HG03025 (cell line): ENCODE results near the gene HSPA4L.

Experiments
- ATAC-seq: cut with Tn5 transposase; IDR thresholded peaks from one replicate; pipeline ENCODE4 v1.9.1; 2021; ENCODE audit warnings: mild to moderate bottlenecking, moderate library complexity; ENCODE audit not compliant: unreplicated experiment, low FRiP score

HSPA4L gene

DNA sequence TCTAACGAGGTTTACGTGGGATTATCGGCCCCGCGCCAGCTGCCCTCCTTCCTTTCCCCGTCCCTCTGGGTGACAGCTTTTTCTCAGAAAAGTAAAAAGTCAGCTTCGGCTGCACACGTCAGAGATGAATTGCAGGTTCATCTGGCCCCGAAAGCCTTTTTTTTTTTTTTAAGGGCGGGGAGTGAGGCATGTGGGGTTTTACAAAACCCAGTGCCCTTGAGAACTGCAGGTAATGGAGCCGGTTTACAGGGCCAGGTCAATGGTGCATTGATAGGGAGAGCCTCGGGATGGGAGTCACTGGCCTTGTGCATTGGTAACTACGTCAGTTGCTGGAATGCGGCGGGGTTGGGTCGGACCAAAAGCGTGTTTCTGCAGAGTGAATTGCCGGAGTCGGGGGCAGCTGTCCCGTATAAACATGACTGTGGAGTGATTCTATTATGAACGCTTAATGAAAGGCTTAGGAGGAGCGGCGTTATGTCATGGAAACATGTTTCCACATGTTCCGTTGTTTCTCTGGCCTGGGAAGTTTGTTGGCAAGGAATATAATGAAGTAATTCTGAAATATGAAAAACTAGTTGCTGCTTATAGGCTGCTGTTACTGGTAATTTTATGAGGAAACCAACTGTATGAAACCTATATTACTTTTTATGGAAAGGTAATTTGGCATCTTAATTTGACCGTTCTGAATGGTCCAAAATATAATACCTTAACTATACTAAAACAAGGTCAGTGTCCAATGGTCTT, 1.1 kb downstream of the HSPA4L start:
- peak; percentile 9 for ATAC-seq

DNA sequence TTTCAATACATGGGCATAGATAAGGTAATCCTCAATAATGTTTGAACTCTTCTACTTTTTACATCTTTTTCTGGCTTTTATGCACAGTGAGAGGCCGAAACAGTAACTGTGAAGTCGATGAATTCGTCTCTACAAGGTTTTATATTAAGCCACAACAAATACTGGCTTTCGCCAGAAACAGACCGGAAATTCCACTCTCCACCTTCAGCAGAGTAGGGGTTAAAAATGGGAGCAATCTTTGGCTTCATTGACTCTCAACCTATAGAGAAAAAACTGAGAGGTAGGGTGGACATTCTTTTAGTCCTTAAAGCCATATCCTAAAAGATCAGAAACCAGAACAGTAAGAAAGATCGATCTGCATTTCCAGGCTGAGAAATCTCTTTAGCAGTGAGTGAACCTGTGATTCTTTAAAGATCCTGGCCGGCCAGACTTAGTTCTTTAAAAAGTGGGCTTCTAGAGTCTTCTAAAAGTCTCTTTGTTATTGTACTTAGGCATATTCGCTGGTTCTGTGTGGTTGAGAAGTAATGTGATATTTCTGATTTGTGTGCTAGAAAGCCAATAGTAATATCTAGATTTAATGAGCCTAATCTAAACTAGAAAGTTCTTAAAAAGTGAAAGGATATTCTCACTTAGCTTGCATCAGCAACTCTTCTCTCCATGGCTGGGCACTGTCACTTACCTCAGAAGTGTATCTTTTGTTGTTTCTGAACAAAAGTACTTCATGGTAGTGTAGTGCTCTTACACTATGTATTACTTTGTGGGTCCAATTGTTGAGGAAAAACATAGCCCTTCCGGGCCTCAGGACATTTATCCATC, 2.0 kb downstream of the HSPA4L start:
- no peak for ATAC-seq

DNA sequence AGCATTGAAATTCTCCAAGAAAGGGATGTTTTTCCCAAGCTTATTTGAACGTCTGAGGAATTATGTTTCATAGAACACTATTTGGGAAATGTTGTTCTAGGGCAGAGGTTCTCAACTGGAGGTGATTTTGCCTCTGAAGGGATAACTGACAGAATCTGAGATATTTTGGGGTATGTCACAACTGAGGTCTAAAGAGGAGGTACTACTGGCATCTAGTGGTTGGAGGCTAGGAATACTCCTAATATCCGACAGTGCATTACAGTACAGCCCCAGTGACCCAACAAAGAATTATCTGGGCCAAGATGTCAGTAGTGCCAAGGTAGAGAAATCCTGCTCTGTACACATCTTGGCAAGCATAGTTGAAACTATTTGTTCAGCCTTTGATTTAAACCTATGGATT, 6.4 kb downstream of the HSPA4L start:
- ATAC-seq: no peak

DNA sequence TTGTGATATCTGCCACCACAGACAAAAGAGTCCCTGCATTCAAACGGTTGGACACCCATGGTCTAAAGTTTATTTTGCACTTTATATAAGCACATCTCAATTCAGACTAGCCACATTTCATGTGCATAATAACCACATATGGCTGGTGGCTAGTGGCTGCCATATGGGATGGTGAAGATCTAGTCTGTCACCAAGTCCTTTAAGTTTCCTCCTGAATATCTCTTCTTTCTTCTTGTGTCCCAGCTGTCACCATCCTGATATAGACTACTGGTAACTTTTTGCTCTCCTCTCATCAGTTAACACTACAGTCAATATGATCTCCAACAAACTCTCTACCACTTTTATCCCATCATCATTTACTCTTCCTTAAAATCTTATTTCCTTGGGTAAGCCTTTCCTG, 9.3 kb downstream of the HSPA4L start:
- no peak for ATAC-seq

DNA sequence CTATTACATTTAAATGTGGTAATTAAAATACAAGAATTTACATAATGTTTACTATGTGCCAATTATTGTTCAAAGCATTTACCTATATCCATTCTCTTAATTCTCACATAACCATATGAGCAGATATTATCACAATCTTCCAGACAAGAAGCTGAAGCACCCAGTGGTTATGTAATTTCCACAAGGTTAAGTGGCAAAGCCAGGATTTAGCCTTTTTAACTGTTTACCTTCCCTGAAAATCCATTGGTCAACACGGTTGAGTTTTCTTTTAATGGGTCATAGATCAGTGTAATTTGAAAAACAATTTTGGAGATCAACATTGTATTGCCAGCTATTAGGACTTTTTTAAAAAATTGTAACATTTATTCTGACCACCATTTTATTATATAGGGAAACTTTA, 11.4 kb downstream of the HSPA4L start:
- no peak for ATAC-seq

DNA sequence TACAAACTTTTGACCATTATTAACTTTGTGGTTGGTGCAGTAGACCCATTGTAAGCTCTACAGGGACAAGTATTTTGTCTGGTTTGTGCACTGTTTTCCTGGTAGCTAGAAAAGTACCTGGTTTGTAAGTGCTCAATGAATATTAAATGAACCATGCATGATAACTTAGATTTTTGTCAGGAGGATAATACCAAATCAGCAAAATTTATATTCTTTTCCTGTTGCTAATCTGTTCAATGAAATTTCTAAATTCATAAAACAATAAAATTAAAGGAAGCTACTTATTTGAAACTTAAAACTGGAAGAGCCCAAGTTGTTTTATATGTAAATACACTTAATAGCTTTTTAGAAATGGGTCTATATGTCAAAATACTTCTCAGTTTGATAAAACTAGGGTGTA, 17.6 kb downstream of the HSPA4L start:
- ATAC-seq: no peak

DNA sequence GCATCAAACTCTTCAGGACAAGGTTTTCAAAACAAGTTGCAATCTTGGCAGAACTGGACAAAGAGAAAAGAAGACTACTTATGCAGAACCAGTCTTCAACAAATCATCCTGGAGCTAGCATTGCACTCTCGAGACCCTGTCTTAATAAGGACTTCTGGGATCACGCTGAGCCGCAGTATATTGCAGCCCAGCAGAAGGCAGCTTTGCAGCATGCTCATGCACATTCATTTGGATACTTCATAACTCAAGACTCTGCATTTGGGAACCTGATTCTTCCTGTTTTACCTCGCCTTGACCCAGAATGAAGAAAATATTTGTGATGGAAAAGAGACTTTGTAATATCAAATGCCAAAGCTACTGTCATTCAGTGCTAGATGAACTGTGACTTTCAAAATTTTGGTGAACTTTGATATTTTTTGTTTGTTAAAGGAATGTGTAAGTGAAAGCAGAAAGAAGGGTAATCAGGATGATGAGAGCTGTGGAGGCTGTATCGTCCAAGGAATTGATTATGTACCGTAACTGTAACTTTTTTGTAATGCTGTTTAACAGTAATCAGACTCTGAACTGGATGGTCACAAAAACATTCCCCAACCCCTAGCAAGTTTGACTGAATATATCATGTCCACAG, 27.2 kb downstream of the HSPA4L start:
- ATAC-seq: no peak

DNA sequence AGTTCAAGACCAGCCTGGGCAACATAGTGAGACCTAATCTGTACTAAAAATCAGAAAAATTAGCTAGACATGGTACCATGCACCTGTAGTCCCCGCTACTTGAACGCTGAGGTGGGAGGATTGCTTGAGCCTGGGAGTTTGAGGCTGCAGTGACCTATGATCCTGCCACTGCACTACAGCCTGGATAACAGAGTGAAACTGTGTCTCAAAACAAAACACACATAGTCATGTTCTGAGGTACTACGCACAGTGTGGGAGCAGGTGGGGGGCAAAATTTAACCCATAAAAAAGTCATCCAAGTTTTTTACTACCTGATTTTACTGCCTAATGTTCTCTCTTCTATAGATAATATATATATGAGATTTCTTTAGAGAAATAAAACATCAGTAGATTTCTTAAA, 28.4 kb downstream of the HSPA4L start:
- no peak for ATAC-seq

DNA sequence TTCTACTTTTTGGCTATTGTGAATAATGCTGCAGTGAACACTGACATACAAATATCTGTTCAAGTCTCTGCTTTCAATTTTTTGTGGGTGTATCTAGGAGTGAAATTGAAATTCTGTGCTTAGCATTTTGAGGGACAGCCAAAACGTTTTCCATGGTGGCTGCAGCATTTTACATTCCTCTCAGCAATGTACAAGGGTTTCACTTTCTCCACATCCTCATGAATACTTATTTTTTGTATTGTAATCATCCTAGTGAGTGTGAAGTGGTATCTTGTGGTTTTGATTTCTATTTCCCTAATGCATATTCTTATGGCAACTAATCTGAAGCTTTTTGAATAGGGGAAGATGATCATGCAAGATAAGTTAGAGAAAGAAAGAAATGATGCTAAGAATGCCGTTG, 40.3 kb downstream of the HSPA4L start:
- ATAC-seq: no peak

DNA sequence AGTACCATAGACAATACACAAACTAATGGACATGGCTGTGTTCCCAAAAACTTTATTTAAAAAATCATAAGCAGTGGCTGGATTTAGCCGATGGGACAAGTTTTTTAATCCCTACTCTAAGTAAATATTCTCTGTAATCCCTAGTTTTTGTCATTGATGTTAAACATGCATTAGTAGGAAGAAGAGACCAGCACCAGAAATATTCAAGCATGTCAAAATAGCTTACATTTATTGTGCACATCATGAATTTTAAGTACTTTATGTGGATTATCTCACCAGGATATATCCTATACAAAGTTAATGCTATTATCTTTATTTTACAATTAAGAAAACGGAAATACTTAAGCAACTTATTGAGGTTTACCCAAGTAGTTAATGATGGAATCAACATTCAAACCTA, 46.0 kb downstream of the HSPA4L start:
- no peak for ATAC-seq

DNA sequence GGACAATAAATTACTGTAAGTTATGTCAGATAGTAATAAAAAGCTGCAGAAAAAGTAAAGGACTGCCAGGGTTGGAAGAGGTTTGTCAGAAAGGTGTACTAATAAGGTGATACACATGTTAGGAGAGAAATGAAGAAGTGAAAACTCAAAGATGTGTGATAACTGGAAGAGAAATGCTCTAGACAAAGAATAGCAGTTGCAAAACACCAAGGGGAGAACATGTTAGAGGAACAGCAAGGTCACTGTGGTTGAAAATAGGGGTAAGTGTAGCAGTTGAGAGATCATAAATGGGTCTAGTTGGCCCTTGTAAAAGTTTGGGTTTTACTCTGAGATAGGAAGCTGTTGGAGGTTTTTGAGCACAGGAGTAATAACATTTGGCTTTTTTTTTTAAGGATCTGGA, 46.9 kb downstream of the HSPA4L start:
- ATAC-seq: peak; percentile 92

DNA sequence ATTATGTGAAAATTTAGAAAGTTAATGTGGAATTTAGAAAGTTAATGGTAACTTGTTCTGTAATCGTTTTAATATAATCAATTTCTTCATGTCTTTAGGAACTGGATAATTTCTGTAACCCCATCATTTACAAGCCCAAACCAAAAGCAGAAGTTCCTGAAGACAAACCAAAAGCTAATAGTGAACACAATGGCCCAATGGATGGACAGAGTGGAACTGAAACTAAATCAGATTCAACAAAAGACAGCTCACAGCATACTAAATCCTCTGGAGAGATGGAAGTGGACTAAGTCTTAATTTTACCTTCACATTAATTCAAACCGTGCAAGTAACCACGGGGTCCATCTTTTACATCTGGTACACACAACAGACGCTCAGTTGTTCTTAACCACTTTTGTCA, 50.5 kb downstream of the HSPA4L start:
- peak; percentile 55 for ATAC-seq

DNA sequence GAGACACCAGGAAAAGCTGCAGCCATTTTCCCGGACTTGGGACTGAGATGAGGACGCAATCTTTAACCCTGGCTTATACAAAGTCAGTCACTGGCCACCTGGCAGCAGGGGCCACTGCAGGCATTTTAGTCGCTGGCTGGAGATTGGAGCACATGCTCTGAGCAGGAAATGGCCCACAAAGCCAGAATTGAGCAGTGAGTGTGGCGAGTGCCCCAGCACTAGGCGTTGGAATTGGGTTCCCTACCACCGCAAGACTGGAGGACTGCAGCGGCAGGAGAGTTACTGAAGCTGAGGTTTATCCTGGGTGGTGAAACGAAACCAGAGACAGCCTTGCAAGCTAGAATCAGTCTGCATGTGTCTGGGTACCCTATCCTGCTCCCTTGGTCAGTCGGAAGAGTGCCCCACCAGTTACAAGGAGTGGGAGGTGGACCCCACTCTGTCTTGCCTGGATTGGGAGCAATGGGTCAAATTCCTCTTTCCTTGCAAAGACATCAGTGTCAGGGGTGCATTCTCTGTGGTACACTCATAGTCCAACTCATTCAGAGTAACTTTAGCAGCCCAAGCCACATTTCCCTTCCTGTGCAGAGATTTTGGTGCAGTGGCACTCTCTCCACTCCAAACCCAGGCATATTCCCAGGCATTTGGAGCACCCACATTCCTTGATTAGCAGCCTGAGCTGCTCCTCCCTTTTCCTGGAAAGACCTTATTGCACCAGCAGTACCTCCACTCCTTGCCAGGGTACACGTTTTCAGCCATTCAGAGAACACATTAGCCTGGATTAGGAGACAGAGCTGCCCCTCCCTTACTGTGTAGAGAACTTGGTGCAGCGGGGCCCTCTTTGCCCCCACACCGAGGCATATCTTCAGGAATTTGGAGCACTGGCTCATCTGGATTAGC, 61.8 kb downstream of the HSPA4L start:
- no peak for ATAC-seq

DNA sequence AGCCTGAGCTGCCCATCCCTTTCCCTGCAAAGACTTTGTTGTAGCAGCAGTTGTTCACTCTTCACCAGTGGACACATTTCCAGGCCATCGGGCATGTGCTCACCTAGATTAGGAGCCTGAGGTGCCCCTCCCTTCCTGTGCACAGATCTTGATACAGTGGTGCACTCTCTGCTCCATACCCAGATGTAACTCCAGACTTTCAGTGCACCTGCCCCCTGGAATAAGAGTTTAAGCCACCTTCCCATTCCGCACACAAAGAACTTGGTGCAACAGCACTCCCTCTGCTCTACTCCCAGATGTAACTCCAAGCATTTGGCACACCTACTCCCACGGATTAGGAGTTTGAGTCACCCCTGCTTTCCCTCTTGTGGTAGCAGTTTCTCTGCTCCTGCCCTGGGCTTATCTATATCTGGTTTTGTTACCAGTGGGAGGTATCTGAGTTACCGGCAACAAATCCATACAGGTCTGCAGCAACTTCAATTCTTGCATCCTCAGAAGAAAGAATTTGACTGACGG, 62.5 kb downstream of the HSPA4L start:
- ATAC-seq: no peak

DNA sequence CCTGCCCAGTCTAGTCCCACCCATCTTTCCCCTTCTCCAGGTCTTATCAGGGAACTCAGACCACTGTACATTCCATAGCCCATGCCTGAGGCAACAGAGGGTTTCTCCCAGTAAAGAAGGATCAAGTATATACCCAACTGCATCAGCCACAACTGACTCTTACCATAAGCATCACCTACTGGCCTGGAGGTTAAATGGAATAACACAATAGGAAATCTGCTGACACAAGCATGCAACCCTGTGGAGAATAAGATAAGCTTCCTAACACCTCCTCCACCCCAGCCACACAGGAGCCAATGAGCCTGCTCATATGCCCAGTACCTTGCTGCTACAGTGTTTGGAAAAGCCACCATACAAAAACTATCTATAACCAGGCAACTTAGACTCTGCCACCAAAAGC, 63.9 kb downstream of the HSPA4L start:
- no peak for ATAC-seq

DNA sequence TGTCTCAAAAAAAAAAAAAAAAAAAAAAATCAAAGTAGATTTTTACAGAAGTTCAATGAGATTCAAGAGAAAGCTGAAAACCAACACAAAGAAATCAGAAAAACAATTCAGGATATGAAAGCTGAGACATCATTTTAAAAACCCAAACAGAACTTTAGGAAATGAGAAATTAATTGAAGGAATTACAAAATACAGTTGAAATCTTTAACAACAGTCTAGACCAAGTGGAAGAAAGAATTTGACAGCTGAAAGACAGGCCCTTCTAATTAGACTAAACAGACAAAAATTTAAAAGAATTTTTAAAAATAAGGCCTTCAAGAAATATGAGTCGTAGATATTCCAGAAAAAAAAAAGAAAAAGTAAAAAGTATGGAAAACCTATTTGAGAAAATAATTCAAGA, 64.6 kb downstream of the HSPA4L start:
- no peak for ATAC-seq

DNA sequence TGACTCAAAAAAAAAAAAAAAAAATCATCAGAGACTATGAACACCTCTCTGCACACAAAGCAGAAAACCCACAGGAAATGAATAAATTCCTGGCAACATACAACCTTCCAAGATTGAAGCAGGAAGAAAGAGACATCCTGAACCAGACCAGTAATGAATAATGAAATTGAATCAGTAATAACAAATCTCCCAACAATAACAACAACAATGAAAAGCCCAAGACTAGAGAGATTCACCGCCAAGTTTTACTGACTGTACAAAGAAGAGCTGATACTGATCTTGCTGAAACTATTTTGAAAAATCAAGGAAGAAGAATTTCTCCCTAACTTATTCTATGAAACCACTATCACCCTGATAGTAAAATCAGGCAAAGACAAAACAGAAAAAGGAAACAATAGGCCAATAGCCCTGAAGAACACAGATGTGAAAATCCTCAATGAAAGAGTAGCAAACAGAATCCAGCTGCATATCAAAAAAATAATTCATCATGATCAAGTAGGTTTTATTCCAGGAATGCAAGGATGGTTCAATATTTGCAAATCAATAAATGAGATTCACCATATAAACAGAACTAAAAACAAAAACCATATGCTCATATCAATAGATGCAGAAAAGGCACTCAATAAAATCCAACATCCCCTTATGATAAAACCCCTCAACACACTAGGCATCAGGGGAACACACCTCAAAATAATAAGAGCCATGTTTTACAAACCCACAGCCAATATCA, 67.5 kb downstream of the HSPA4L start:
- no peak for ATAC-seq

DNA sequence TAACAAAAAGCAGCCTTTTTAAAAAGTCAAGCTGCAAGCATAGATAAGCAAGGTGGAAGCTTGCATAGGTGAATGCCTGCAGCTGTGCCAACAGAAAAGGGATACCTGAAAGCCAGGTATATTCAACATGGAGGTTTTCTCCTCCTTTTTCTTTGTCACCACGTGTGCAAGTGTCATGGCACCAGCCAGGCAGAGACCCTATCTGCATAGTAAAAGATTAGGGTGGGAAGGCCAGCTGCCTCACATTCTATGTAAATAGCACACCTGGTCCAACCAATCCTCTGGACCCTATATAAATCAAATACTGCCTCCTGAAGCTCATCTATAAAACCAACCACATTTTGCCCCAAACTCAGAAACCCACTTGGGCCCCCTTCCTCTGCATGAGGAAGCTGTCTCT, 70.5 kb downstream of the HSPA4L start:
- ATAC-seq: no peak

DNA sequence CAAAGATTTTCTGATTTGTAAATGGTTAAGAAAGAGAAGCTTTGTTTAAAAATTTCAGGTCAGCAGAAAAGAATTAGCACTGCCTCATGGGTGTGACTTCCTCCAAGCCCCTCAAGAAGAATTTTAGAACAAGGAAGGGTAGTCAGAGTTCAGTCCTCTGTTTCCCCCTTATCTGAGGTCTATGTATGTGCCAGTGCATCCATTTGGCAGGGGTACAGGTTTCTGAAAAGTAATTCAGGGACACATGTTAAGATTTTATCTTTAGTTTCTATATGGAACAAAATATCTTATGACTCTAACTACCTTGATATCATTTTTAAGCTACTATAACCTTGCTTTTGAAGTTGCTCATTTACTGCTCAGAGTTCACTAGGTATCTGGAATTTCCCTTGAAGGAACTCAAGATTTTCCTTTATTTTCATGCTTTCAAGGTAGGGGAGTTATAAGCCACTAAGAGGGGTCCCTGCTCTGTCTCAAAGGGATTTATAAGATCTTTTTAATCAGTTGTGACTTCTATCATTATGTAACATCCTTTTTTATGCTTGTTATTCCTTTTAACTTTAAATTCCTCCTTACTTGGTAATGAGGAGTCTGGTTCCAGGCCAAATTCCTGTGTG, 74.2 kb downstream of the HSPA4L start:
- no peak for ATAC-seq
